Measurements from ENCODE around the gene GANC. TPM values are rescaled to one million over a fixed set of nuclear protein-coding genes. Genes with fewer than 3 reads are reported as not detected.
"Not testable (repeated sequence)": the region's sequence is repeated elsewhere in the genome, so short reads cannot be mapped to it uniquely, and the experiment has no call there.

GANC gene
- total RNA-seq, 1 experiment from 2014 or later = 20.3 TPM

DNA sequence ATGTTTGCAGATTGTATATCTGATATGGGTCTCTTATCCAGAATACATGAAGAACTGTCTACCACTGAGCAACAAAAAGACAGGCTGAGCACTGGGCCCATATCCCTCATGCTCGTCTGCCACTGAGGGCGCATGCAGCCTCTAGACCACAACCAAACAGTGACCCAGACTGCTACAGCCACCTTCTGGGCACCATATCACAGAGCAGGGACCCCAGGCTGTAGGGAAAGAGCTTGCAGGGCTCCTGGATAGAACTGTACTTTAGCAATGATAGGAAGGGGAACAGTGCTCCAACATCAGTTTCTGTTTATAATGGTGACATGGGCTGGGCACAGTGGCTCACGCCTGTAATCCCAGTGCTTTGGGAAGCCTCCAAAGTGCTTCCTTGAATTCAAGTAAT is 40.5 kb downstream of the GANC start:
- no peak for DNase-seq
- H3K36me3 ChIP-seq = peaks cover 5% of the 10 kb centered on the region
- H3K4me1 ChIP-seq = no peaks in the 10 kb centered on the region
- no peaks in the 10 kb centered on the region for H3K27me3 ChIP-seq
- H3K4me3 ChIP-seq = no peak overlapping the region
- H3K9me3 ChIP-seq (replicated peaks) = no peaks in the 10 kb centered on the region
- H3K27ac ChIP-seq = no peak overlapping the region

DNA sequence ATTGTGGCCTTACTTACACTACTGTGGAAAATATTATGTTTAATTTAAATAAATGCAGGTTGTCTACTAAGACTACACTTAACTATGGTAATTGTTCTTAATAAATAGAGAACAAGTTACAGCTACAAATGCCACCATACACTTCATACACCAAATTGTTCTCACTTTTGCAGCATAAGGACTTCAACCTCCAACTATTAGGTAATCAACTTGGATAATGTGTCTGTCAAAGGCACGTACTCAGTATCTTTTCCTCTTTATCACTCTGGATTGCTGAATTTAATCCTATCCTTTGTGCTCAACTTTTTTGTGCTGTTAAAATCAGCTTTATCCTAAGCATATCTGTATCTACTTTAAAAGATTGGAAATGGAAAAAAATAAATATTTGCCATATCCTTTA is 41.8 kb downstream of the GANC start:
- Histone ChIP-seq H3K4me1 (no peaks in the 10 kb centered on the region), H3K27ac (no peak overlapping the region), H3K4me3 (no peak overlapping the region), H3K36me3 (peaks cover 5% of the 10 kb centered on the region), H3K27me3 (no peaks in the 10 kb centered on the region), H3K9me3 (replicated peaks) (no peaks in the 10 kb centered on the region)
- DNase-seq = no peak

DNA sequence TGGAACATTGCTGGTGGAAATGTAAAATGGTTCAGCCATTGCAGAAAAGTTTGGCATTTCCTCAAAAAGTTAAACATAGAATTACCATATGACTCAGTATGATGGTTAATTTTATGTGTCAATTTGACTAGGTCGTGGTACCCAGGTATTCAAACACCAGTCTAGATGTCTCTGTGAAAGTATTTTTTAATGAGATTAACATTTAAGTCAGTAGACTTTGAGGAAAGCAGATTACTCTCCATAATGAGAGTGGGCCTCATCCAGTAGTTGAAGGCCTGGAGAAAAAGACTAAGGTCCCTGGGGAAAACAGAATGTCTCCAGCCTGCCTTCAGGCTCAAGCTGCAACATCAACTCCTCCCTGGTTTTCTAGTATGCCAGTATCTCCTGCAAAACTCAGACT is 42.5 kb downstream of the GANC start:
- Histone ChIP-seq H3K27me3 (no peaks in the 10 kb centered on the region), H3K4me1 (no peaks in the 10 kb centered on the region), H3K36me3 (peaks cover 5% of the 10 kb centered on the region), H3K9me3 (replicated peaks) (no peaks in the 10 kb centered on the region), H3K27ac (no peak overlapping the region), H3K4me3 (no peak overlapping the region)
- no peak for DNase-seq

DNA sequence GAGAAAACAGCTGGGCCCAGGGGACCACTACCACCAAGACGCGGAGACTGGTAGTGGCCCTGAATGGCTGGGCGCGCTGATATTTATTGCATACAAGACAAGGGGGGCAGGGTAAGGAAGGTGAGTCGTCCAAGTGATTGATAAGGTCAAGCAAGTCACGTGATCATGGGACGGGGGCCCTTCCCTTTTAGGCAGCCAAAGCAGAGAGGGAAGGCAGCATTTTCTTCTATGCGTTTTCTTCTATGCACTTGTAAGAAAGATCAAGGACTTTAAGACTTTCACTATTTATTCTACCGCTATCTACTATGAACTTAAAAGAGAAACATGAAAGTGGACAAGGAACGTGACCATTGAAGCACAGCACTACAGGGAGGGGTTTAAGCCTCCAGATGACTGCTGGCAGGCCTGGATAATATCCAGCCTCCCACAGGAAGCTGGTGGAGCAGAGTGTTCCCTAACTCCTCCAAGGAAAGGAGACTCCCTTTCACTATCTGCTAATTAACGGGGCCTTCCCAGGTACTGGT is 43.3 kb downstream of the GANC start:
- H3K9me3 ChIP-seq (replicated peaks); H3K36me3 ChIP-seq; H3K4me1 ChIP-seq; DNase-seq; H3K4me3 ChIP-seq; H3K27me3 ChIP-seq; H3K27ac ChIP-seq: not testable (repeated sequence)

DNA sequence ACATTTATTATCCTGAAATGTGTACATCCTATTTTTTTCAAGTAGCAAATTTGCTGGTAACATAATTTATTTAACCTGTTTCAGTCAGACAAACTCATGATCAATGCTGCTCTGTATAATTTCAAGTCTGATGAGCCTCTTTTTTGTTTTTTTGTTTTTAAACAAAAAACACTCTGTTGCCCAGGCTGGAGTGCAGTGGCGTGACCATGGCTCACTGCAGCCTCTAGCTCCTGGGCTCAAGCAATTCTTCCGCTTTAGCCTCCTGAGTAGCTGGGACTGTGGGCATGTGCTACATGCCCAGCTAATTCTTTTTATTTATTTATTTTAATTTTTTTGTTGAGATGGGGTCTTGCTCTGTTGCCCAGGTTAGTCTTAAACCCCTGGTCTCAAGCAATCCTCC is 46.2 kb downstream of the GANC start:
- Histone ChIP-seq H3K36me3 (0 out of 2 replicates have a peak, but pooled peaks cover 2% of the 10 kb centered on the region), H3K9me3 (replicated peaks) (no peaks in the 10 kb centered on the region), H3K4me1 (peaks cover 14% of the 10 kb centered on the region), H3K27me3 (no peaks in the 10 kb centered on the region), H3K27ac (no peak overlapping the region), H3K4me3 (no peak overlapping the region)
- DNase-seq = no peak

DNA sequence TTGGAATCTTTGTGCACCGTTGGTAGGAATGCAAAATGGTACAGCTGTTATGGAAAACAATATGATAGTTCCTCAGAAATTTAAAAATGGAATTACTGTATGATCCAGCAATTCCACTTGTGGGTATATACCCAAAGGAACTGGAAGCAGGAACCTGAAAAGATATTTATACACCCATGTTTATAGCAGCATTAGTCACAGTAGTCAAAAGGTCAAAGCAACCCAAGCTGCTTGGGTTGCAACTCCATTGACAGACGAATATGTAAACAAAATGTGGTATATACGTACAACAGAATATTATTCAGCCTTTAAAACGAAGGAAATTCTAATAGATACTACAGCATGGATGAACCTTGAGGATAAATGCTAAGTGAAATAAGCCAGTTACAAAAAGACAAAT is 51.3 kb downstream of the GANC start:
- H3K9me3 ChIP-seq (replicated peaks) = no peaks in the 10 kb centered on the region
- H3K27ac ChIP-seq = peak overlapping the region; percentile 75
- peak; percentile 43 to 84 for DNase-seq
- H3K4me3 ChIP-seq = no peak overlapping the region
- no peaks in the 10 kb centered on the region for H3K27me3 ChIP-seq
- peaks cover 19% of the 10 kb centered on the region for H3K4me1 ChIP-seq
- H3K36me3 ChIP-seq = 0 out of 2 replicates have a peak, but pooled peaks cover 2% of the 10 kb centered on the region

DNA sequence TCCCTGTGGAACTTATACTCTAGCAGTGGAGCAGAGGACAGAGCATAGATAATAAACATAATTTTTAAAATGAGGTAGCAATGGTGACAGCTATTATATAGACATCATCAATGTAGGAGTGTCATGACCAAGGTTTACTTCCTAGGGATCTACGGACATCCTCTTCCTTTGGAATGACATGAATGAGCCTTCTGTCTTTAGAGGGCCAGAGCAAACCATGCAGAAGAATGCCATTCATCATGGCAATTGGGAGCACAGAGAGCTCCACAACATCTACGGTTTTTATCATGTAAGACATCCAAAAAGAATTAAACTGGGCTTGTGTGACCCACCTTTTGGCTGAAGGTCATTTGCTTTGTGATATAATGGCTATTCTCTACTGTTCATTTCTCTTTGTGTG is 56.2 kb downstream of the GANC start:
- no peaks in the 10 kb centered on the region for H3K36me3 ChIP-seq
- H3K4me1 ChIP-seq = peaks cover 5% of the 10 kb centered on the region
- no peaks in the 10 kb centered on the region for H3K9me3 ChIP-seq (replicated peaks)
- H3K27me3 ChIP-seq = no peaks in the 10 kb centered on the region
- no peak for DNase-seq
- H3K4me3 ChIP-seq = no peak overlapping the region
- no peak overlapping the region for H3K27ac ChIP-seq

DNA sequence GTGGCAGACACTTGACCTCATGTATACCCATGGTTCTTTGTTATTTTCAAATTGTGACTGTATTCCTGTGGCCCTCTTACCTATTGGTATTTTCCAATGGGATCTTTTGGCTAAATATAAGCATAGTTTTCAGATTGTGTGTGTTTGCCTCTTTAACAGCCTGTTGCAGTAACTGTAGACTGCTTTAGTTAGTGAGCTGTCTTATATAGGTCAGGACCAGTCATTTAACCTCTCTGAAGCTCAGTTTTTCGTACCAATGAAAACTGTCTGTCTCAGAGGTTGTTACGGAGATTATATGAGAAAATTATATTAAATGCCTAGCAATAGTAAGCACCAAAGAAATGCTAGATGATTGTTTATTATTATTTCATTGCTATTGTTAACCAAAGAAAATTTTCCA is 57.0 kb downstream of the GANC start:
- H3K27ac ChIP-seq = no peak overlapping the region
- no peaks in the 10 kb centered on the region for H3K27me3 ChIP-seq
- 0 out of 2 replicates have a peak, but pooled peaks cover 2% of the 10 kb centered on the region for H3K9me3 ChIP-seq (replicated peaks)
- H3K4me1 ChIP-seq = no peaks in the 10 kb centered on the region; the same call in 1 of the 2 replicates
- no peaks in the 10 kb centered on the region for H3K36me3 ChIP-seq
- DNase-seq = no peak
- H3K4me3 ChIP-seq = no peak overlapping the region

DNA sequence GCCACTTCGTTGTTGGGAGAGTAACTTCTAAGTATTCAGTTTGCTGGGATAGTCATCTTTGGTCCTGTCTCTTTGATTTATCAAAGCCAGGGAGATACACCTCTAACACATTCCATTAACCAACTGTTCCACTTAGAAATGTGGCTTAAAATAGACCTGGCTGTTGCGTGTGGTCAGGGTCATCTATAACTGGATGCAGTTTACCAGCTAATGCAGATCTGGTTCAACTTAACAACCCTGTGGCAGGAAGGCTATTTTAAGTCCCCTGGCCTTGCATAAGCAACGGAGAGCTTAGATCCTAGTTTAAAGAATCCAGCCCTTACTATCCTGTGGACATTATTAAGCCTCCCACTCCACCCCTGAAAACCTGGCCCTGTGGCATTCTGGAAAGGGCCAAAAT is 58.2 kb downstream of the GANC start:
- H3K4me3 ChIP-seq = no peak overlapping the region
- H3K9me3 ChIP-seq (replicated peaks) = 0 out of 2 replicates have a peak, but pooled peaks cover 7% of the 10 kb centered on the region
- H3K36me3 ChIP-seq = no peaks in the 10 kb centered on the region
- H3K27me3 ChIP-seq = no peaks in the 10 kb centered on the region
- H3K4me1 ChIP-seq = no peaks in the 10 kb centered on the region; the same call in 1 of the 2 replicates
- H3K27ac ChIP-seq = no peak overlapping the region
- peak; percentile 19 to 30 for DNase-seq

DNA sequence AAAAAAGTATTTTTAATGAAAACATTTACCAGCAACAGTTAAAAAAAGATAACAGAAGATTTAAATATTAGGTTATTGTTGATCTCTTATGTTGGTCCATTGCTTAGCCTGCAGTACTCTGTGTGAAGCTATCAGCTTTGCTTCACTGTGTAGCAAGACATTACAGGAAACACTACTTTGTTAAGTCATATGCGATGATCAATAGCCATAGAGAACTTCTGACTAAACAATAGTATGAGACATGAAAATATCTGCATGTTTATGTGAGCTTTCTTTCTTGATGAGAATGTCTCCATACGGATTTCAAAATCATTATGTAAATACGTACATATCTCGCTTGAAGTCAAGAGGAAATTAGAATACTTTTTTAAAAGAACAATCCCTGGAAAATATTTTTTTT is 59.3 kb downstream of the GANC start:
- Histone ChIP-seq H3K9me3 (replicated peaks) (peaks cover 16% of the 10 kb centered on the region; the same call in 1 of the 2 replicates), H3K27ac (no peak overlapping the region), H3K4me3 (no peak overlapping the region), H3K36me3 (no peaks in the 10 kb centered on the region), H3K4me1 (no peaks in the 10 kb centered on the region; the same call in 1 of the 2 replicates), H3K27me3 (no peaks in the 10 kb centered on the region)
- DNase-seq = no peak

DNA sequence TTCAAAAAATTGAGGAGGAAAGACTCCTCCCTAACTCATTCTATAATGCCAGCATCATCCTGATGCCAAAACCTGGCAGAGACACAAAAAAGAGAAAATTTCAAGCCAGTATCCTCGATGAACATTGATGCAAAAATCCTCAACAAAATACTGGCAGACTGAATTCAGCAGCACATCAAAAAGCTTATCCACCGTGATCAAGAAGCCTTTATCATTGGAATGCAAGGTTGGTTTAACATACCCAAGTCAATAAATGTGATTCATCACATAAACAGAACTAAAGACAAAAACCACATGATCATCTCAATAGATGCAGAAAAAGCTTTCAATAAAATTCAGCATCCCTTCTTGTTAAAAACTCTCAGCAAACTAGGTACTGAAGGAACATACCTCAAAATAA is 62.1 kb downstream of the GANC start:
- Histone ChIP-seq H3K9me3 (replicated peaks) (peaks cover 17% of the 10 kb centered on the region; the same call in 1 of the 2 replicates), H3K27ac (no peak overlapping the region), H3K4me1 (peaks cover 9% of the 10 kb centered on the region), H3K36me3 (no peaks in the 10 kb centered on the region), H3K4me3 (no peak overlapping the region), H3K27me3 (no peaks in the 10 kb centered on the region)
- no peak for DNase-seq

DNA sequence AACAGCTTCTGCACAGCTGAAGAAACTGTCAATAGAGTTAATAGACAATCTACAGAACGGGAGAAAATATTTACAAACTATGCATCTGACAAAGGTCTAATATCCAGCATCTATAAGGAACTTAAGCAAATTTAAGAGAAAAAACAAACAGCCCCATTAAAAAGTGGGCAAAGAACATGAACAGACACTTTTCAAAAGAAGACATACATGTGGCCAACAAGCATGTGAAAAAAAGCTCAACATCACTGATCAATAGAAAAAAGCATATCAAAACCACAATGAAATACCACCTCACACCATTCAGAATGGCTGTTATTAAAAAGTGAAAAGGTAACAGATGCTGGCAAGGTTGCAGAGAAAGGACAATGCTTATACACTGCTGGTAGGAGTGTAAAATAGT is 63.6 kb downstream of the GANC start:
- not testable (repeated sequence) for H3K4me1 ChIP-seq, H3K27ac ChIP-seq, H3K27me3 ChIP-seq, H3K36me3 ChIP-seq, DNase-seq, H3K4me3 ChIP-seq
- peaks cover 17% of the 10 kb centered on the region; the same call in 1 of the 2 replicates for H3K9me3 ChIP-seq (replicated peaks)

DNA sequence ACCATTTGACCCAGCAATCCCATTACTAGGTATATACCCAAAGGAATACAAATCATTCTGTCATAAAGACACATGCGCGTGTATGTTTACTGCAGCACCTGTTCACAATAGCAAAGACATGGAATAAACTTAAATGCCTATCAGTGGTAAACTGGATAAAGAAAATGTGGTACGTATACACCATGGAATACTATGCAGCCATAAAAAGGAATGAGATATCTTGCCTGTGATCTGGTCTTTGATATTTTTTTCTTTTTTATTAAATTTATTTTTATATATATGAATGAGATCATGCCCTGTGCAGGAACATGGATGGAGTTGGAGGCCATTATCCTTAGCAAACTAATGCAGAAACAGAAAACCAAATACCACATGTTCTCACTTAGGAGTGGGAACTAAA is 64.1 kb downstream of the GANC start:
- DNase-seq, H3K36me3 ChIP-seq, H3K27me3 ChIP-seq, H3K27ac ChIP-seq, H3K4me3 ChIP-seq, H3K4me1 ChIP-seq: not testable (repeated sequence)
- H3K9me3 ChIP-seq (replicated peaks) = peaks cover 17% of the 10 kb centered on the region; the same call in 1 of the 2 replicates

DNA sequence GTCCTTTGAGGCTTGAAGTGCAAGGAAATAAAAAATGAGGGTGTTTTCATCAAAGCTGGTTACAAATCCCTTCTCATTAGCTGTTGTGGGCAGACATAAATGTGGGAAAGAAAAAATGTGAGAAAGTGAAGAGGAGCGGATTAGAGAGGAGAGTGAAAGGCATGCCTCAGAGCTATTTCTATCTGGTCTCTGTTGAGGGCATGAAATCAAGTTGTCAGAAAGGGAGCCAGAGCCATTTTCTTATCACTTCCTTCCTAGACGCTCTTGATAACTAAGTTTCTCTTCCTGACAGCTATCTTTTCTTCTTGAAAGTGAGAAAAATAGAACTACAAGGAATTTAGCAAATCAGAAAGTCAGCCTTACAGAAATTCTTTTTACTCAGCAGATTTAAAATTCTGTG is 65.5 kb downstream of the GANC start:
- peaks cover 17% of the 10 kb centered on the region; the same call in 1 of the 2 replicates for H3K9me3 ChIP-seq (replicated peaks)
- DNase-seq = no peak
- no peaks in the 10 kb centered on the region for H3K36me3 ChIP-seq
- H3K27ac ChIP-seq = no peak overlapping the region; the same call in 1 of the 2 replicates
- peaks cover 9% of the 10 kb centered on the region for H3K4me1 ChIP-seq
- no peaks in the 10 kb centered on the region for H3K27me3 ChIP-seq
- no peak overlapping the region for H3K4me3 ChIP-seq

DNA sequence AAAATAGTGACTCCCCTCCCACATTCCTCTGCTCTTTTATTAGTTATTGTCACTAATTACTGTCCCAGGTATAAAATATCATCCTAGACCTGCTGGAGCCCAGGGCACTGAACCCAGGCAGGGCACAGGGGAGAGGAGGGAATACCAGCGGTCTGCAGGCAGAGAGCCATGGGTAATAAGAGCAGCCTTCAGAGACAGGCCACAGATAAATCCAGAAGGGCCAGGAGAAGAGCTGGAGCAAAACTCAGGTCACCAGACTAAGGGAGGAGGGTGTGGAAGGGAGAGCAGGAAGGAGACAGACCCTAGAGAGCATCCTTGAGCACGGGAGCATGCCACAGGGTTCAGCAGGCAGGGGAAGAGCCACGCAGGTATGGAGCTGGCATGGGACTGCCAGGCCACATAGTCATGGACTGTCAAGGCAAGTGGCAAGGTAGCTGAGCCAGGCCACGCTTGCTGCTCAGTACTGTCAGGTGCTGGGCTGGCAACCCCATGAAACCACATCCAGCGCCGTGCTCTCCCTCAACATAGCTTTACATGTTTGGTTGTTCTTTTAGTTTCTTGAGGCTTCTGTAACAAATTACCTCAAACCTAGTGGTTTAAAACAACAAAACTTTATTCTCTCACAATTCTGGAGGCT is 70.7 kb downstream of the GANC start:
- Histone ChIP-seq H3K27me3 (no peaks in the 10 kb centered on the region), H3K36me3 (no peaks in the 10 kb centered on the region), H3K27ac (no peak overlapping the region), H3K4me3 (no peak overlapping the region), H3K9me3 (replicated peaks) (no peaks in the 10 kb centered on the region), H3K4me1 (peaks cover 3% of the 10 kb centered on the region; the same call in 1 of the 2 replicates)
- DNase-seq = no peak

DNA sequence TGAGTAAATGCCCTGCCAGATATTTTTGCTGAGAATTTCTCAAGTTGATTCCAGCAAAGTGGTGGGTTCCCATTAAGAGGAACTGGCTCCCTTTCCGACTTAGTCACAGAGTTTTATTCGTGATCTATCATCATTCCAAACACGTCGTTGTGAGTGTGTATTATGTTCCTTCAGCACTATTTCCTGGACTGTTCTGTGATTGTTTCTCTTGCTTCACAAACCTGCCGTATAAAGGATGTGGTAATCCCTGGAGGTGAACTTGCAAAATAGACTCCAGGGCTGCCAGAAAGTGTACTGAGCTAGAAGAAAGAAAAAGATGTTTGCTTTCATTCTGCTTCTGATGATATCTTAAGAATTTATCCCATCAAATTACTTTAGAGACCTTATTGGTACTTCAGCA is 71.8 kb downstream of the GANC start:
- Histone ChIP-seq H3K27me3 (no peaks in the 10 kb centered on the region), H3K4me1 (no peaks in the 10 kb centered on the region), H3K36me3 (no peaks in the 10 kb centered on the region; the same call in 1 of the 2 replicates), H3K9me3 (replicated peaks) (no peaks in the 10 kb centered on the region), H3K27ac (no peak overlapping the region), H3K4me3 (no peak overlapping the region)
- no peak for DNase-seq
